Hepatic stellate cell (primary cell): Measurements from ENCODE around the gene PTH1R.

ENCODE experiments used
- DNase-seq: peaks from one replicate; pipeline ENCODE4 v3.0.0; 2011; ENCODE audit warnings: low spot score

Gene PTH1R

DNA sequence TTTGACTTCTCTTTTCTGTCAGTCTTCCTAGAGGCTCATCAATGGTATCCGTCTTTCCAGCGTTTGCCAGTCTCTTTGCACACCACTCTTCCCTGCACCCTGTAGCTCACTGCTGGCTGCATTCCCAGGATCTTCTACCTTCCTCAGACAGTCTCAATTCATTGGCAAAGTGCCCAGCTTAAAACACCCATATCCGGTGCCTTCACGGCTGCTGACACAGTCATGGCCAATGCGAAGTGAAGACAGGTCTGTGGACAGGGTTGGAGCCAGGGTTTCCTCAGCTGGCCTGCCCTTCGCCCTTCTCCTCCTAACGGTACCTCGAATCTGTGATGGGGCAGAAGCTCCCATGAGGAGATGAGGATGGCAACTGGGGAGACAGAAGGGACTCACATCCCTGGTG lies 36.1 kb downstream of the PTH1R start:
- peak; percentile 45 for DNase-seq

DNA sequence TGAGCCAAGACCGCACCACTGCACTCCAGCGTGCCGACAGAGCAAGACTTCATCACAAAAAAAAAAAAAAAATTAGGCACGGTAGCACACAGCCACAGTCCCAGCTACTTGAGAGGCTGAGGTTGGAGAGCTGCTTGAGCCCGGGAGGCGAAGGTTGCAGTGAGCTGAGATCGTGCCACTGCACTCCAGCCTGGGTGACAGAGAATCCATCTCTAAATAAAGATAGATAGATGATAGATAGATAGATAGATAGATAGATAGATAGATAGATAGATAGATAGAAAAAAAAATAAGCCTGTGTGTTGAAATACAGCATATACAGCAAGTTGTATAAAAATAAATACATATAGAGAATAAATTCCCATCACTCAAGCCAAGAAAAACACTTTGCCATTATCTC lies 37.3 kb downstream of the PTH1R start:
- no peak for DNase-seq

DNA sequence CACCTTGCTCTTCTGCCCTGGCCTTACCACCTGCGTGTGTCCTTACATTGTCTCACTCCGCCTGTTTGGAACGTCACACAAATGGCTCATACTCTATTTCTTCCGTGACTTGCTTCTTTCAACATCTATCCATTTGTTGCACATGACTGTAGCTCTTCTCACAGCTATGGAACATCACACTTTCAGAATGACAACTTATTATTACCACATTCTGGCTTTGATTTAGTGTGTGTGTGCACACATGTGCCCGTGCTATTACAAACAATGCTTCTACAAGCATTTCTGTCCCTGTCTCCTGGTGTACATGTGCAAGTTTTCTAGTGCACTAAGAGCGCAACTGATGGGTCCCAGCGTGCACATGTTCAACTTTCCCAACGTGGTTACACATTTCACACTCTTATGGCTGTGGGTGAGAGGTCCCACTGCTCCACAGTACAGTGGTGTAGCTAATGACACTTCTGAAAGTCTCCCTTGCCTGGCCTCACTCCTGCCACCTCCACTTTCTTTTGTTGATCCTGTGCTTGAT lies 37.8 kb downstream of the PTH1R start:
- DNase-seq, result no peak

DNA sequence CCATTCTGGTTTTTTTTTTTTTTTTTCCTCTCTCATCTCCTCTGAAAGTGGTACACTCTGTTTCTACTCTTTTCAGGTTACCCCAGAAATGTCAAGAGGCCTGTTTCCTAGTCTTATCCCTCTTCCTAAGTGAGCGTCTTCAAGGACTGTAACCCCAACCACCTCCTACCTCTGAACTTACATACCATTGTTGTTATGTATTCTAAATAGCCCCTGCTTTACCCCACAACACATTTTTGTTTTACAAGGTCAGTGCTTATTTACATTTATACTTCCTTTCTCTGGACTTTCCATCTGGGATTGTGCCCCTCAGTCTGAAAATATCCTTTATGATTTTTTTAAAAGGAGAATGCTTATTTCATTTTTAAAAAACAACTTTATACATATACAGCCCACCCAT lies 38.8 kb downstream of the PTH1R start:
- no peak for DNase-seq

DNA sequence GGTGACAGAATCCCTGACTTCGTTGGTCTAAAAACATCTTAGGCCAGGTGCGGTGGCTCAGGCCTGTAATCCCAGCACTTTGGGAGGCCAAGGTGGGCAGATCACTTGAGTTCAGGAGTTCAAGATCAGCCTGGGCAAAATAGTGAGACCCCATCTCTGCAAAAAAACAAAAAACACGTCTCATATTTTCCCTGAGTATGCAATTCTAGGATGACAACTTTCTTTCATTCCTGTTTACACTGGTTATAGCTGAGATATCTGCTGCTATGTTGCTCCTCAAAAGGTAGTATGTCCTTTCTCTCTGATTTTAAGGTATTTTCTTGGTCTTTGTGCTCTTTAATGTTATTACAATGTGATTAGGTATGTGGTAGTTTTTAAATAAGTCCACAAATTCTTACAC lies 39.3 kb downstream of the PTH1R start:
- DNase-seq, result no peak

DNA sequence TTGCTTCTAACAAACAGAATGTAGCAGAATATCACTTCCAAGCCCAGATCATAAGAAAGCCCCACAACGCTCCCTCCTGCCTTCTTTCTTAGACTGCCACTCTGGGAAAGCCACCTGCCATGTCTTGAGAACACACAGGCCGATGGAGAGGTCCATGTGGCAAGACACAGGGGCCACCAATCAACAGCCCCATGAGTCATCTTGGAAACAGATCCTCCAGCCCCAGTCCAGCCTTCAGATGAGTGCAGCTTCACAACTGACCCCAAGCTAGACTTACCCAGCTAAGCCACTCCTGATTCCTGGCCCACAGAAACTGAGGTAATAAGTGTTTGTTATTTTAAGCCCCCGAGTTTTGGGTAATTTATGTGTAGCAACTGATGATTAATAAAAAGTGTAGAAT lies 39.7 kb downstream of the PTH1R start:
- DNase-seq, result no peak

DNA sequence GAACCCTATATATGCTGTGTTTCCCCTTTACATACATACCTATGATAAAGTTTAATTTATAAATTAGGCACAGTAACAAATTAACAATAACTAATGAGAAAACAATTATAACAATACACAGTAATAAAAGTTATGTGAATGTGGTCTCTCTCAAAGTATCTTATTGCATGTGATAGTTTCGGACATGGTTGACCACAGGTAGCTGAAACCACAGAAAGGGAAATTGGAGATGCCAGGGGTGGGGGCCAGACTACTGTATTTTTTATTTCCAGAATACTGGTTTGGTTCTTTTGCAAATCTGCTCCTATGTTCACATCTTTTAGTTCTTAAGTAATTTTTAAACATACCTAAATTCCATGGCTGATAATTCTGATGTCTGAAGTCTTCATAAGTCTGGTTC lies 40.7 kb downstream of the PTH1R start:
- DNase-seq, result no peak

DNA sequence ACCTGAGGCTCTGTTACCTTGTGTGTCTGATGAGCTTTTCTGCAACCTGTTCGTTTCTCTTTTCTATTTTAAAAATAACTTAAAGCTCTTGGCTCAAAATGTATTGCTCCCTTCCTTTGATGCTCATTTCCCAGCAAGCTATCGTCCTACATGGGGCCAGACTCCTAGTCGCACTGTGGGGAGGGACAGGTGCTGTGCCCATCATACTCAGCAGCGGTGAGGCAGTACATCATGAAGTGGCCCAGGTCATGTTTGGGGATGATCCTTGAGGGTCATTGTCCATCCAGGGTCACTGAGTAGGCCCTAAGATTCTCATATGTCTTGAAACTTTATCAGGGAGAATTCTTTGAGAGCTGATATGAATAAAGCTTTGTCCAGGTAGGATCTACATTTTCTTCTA lies 41.1 kb downstream of the PTH1R start:
- DNase-seq, result no peak

DNA sequence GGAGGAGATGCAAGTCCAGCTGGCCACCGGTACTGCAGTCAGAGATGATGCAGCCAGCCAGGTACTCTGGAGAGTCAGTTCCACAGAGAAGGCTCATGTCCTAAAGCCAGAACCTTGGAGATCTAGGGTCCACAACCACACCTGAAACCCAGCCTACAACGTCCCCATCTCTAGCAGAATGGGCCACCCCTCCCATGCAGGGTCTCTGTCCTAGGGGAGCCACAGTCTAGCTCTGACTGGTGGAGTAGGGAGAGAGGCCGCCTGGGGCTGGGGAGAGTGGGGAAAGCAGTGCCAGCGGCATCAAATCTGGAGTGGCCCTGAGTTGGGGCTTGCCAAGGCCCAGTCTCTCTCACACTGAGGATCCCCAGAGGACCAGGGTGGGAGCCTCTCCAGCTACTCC lies 43.5 kb downstream of the PTH1R start:
- no peak for DNase-seq

DNA sequence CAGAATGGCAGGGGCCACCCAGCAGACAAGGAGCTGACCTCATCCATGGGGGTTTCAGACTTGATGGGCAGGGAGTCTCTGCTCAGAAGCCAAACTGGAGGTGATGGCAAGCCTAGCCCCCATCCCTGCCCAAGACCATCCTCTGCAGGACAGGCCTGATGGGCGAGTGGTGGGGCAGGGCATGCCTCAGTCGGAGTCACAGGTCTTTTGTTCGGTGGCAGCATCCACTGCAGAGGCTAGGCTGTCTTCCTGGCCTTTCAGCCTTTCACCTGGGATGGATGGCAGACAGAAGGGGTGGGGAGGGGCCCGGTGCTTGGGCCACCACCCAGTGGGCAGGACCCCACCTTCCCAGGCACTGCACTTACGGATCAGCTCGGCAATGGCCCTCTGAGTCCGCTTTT lies 44.4 kb downstream of the PTH1R start:
- no peak for DNase-seq

DNA sequence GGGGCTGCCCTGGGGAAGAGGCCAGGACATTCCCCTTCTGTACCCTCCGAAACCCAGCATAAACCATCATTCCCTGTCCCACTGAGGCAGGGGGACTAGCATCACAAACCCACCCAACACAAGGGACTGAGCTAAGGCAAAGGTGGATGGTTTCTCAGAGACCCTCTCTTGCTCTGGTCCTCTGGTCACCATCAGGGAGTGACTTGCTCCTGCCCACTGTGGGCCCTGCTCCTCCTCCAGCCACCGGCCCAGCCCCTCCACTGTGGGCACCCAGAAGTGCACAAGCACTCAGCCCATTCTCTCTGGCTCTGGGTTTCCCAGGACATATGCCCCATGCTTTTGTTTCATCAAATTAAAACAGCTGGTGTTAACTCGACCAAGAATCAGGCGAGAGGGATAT lies 44.9 kb downstream of the PTH1R start:
- no peak for DNase-seq

DNA sequence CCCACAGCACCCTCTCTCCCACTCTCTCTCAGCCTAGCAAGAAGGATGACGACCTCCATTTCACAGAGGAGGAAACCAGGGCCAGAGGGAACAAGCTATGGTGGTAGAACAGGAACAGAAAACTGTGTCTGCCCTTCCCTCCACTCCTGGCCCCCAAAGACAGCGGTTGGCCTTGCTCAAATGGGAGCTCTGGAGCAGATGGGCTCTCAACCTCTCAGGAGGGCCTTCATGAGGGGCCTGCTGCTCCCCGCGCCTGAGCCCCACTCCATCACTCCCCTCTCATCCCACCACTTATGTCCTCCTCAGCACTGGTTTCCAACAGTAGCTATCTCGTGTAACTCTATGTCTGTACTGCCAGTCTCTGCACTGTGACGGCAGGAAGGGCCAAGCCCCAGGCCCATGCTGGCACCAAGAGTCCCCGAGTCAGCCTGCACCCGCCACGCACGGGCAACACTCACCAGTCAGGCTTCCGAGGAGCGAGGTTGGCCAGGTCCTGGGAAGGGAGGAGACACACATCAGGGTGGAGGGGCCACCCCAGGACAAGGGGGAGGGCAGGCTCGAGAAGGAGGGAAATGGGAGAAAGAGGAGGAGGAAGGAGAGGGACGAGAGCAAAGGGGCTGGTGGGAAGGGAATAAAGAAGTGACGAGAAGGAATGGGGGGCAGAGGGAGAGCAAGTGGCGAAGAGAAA lies 45.5 kb downstream of the PTH1R start:
- DNase-seq, result no peak

DNA sequence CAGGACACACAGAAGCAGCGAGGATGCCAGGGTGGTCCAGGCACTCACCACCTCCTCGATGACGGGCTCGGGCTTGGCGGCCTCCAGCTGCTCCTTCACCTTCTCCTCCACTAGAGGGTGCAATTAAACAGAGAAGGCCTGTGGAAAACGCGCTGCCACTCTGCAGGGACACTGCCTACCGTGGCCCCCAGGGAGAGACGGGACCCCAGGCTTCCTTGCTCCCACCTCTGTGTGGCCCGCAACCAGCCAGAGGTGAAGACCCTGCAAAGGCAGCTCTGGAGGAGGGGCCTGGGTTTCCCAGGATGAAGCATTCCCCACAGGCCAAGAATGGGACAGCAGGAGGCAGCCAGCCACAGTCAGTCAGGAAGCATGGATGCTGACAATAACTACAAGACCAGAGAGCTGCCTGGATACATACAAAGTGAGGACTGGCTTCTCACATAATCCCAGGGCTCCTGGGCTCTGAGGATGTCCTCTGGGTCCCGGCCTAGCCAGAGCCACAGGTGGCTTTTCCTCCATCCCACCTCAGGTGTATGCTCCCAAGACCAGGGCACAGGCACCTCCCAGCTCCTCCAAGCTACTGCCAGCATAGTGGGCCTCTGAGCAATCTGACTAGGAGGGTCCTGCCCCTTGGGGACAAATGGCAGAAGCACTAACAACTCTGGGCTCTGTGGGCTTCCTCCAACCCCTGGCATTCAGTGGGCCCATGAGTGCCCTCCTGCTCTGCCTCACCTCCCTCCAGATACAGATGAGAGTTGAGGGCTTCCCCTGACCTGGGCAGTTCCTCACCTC lies 46.2 kb downstream of the PTH1R start:
- peak; percentile 57 for DNase-seq

DNA sequence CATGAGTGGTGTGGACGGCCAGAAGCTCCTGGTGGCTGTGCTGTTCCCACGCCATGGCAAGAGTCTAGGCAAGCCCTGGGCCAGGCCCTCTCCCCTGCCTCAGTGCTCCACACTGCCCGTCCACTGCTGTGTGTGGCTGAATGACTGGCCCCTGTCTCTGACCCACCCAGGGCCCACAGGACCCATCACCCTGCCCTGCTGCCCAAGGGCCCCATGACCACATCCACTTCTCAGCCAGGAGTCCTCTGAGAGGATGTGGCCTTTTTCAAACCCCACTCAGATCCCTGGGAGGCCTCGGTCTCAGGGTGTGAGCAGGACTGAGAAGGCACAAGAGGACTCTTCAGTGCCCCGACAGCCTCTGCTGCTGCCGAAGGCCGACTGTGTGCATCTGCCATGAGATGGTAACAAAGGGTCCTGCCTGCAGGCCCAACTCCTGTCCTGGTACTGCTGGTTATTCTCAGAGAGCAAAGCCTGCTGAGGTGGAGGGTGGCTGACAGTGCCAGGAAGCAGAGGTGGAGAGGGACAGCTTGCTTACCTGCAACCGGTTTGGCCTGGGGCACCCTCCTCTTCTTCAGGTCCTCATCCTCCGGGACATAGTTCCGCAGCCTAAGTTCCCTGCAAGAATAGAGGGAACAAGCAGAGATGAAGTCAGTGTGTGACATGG lies 47.5 kb downstream of the PTH1R start:
- DNase-seq, result no peak

DNA sequence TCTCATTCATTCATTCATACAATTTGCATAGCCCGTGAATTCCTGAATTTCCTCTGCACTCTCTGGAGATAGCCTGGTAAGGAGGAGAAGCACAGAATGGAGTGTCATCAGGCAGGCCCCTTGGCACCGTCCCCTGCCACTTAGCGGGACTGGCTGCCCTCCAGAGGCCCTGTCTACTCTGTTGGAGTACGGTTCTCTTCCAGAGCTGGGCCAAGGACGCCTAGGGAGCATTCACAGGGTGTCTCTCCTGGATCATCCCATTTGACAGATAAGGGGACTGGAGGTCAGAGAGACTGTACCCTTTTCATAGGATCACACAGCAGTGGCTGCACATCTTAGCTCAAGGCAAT lies 48.0 kb downstream of the PTH1R start:
- DNase-seq, result no peak

DNA sequence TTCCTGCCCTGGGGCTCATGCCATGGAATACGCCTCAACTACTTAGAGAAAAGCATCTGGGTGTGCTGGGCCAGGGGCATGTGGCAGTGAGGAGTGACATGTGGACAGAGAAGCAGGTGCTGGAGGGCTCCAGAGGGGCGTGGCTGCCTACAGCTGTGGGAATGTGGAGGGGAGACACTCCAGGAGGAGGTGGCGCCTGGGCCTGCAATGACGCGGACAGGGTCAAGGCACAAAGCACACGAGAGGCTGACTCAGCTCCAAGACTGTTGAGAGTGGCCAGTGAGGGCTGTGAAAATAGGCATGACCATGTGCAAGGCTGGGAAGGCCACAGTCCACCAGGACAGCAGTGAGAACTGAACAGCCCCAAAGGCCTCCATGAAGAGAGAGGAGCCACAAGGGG lies 48.5 kb downstream of the PTH1R start:
- DNase-seq, result no peak

DNA sequence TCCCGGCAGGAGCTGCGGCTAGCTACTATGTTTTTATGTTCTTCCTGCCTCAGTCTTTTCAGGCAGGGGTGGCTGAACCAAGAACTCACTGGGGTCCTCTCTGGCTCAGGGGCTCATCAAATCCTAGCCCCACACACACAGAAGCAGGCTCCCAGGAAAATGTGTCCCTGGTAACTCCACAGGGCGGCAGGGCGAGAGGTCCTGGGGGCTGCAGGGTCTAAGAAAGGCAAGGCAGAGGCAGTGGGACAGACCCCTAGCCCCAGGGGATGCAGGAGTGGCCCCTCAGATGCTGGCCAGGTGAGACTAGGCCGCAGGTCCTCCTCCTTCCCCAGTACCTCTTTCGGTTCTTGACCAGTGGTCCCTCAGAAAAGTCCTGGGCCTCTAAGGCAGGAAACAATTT lies 48.9 kb downstream of the PTH1R start:
- DNase-seq, result no peak

DNA sequence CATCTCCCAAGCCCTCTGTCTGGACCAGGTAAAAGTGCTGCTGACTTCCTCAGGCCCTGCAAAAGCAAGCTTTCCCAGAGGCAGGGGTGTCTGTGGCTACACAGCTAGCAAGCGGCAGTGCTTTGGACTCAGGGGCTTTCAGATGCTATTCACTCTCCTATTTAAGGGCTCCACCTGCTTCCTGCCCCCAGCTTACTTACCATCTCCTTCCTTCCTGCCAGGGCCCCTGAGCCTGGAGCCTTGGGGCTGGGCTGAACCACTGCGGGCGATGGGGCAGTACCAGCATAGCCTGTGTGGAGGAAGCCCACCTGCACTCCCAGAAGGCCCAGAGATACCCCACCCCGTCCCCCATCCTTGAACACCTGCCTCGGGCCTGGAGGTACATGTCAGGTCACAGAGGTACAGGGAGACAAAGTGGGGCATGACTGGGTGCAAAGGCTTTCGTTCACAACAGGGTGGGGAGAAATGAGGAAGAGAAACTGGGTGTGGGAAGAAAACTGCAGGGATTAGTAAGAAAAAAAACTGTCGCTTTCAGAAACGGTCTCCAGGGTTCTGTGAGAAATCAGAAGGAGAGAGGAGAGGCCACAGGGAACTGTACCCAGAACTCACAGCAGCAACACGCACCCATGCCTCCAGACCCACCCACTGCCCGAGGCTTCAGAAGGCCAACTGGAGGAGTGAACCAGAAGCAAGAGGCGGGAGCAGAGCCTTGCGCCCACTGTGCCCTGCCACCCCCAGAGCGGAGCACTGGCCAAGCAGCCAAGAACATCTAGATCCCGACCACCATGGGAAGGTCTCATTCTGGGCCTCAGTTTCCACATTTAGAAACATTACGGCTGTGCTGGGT lies 49.6 kb downstream of the PTH1R start:
- no peak for DNase-seq

DNA sequence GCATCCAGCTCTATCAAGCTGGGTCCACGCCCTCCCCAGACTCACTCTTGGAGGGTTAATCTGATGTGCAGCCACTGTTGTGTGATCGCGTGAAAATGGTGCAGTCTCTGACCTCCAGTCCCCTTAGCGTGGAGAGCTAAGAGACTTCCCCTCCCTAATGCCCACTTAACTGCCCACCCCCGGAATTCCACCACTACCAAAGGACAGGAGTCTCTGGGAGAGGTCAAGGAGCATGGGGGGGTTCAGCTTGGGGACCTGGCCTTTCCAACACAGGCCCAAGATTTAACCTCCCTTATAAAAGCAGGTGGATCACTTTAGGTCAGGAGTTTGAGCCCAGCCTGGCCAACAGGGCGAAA lies 50.2 kb downstream of the PTH1R start:
- no peak for DNase-seq

DNA sequence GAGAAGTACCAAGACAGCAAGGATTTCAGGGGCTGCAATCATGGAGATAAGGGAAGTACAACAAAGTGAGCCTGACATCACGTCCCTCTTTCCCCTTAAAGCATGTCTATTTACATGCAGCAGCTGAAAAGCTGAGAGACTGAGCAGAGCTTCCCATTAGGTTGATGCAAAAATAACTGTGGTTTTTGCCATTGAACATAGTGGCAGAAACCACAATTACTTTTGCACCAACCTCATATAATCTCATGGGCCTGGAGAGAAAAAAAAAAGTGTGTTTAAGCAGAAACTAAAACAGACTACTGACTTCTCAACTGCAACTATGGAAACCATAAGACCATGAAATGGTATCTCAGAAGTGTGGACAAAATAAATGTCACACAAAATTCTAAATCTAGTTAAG lies 50.8 kb downstream of the PTH1R start:
- DNase-seq, result no peak

DNA sequence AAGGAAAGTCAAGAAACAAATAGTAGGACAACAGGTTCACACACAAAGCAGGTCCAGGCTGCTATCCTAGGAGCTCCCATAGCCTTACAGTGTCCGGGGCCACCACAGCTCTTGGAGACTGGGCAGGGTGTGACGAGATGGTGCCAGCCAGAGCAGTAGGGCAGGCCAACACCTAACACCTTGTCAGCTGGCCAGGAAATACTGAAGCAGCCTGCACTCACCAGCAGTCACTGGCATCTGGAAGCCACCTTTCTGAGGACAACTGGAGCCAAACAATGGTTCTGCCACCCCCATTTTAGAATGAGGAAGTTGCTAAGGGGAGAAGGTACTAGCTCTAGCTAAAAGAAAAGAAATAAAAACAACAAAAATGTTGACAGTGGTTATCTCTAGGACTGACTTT lies 51.8 kb downstream of the PTH1R start:
- no peak for DNase-seq

DNA sequence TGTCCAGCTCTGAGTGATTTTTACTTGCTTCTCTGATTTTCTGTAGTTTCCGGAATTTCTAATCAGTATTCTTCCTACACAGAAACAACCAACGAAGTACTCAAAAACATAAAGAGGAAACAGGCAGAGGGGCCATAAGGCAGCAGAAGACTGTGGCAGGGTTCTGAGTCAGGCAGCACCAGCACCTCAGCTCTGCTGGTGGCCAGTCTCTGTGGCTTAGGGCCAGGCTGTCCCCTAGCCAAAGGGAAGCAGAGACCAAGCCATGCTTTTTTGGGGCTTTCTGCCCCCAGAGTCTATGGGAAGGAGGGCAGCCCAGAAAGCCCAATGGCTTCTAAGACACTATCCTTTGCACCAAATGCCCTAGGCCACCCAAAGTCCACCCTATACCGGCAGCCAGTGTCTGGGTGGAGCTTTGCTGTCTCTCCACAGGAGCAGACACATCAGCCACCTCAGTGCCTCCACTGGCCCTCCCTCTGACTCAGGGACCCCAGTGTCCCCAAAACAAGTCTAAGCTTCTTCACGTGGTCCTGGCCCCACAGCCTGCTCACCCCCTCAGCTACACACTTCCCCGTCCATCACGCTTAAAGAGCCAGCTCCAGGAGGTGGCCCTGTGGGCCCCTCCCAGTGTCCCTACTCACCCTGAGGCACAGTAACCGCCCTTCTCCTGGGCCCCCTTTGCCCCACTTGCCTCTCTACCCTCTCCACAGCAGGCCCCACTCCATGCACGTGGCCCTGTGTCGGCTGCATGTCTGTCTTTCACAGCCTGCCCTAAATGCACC lies 52.8 kb downstream of the PTH1R start:
- DNase-seq, result no peak
